Measurements from ENCODE around the gene NXN. TPM values are rescaled to one million over a fixed set of nuclear protein-coding genes. Genes with fewer than 3 reads are reported as not detected.

NXN gene
- polyA plus RNA-seq, 1 of the 3 experiments (the other 2 are of a cell fraction): 23.9 TPM

DNA sequence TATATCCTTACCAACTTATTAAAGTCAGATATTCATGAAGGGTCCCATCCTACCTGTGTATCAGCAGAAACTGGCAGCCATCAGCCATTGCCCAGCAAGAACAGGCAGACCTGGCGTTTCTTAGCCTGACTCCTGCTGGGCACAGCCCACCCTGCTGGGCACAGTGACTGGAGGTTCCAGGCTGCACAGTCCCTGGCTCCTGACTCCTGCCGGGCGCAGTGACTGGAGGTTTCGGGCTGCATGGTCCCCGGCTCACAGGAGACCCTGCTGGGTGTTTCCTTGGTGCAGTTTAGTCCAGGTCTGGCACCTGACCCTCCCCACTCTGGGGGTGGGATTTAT lies 24.0 kb upstream of the NXN start:
- TF ChIP-seq RXRA (IDR thresholded peaks at IDR 0.05; ENCODE audit: borderline replicate concordance, low read depth): no peak
- TF ChIP-seq TEAD4 (IDR thresholded peaks at IDR 0.05; ENCODE audit: borderline replicate concordance, insufficient read depth): no peak
- no peak for TF ChIP-seq FOSL2 (IDR thresholded peaks at IDR 0.05; ENCODE audit: borderline replicate concordance, low read depth)
- TF ChIP-seq MEF2A (IDR thresholded peaks at IDR 0.05; ENCODE audit: borderline replicate concordance, low read depth): no peak
- no peak for TF ChIP-seq CHD2 (IDR thresholded peaks at IDR 0.05; ENCODE audit: low read length, partially characterized antibody)
- no peak for TF ChIP-seq SMC3 (IDR thresholded peaks at IDR 0.05; ENCODE audit: low read depth, low read length)
- no peak for TF ChIP-seq GABPA (IDR thresholded peaks at IDR 0.05; ENCODE audit: low read depth)
- TF ChIP-seq EZH2phosphoT487 (IDR thresholded peaks at IDR 0.05; ENCODE audit: borderline replicate concordance, low read depth): no peak
- TF ChIP-seq MXI1 (IDR thresholded peaks at IDR 0.05; ENCODE audit: low read depth, low read length): no peak
- TF ChIP-seq, protein P1, sequence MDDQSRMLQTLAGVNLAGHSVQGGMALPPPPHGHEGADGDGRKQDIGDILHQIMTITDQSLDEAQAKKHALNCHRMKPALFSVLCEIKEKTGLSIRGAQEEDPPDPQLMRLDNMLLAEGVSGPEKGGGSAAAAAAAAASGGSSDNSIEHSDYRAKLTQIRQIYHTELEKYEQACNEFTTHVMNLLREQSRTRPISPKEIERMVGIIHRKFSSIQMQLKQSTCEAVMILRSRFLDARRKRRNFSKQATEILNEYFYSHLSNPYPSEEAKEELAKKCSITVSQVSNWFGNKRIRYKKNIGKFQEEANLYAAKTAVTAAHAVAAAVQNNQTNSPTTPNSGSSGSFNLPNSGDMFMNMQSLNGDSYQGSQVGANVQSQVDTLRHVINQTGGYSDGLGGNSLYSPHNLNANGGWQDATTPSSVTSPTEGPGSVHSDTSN (IDR thresholded peaks at IDR 0.05): no peak
- TF ChIP-seq TAF1 (IDR thresholded peaks at IDR 0.05; ENCODE audit: borderline replicate concordance, low read depth, low read length): no peak
- TF ChIP-seq RAD21 (IDR thresholded peaks at IDR 0.05; ENCODE audit: low read length): no peak
- TF ChIP-seq RFX5 (IDR thresholded peaks at IDR 0.05; ENCODE audit: low read length): no peak
- no peak for TF ChIP-seq NRF1 (IDR thresholded peaks at IDR 0.05; ENCODE audit: low read depth, low read length)
- no peak for TF ChIP-seq POLR2AphosphoS5 (IDR thresholded peaks at IDR 0.05; ENCODE audit: low read depth, low read length)
- TF ChIP-seq FOXJ3 (CRISPR knock-in tag; IDR thresholded peaks at IDR 0.05): no peak
- TF ChIP-seq EP300 (IDR thresholded peaks at IDR 0.05; ENCODE audit: borderline replicate concordance in 1 of 2, low read depth in 1 of 2, low read length in 1 of 2): no peak
- no peak for TF ChIP-seq TCF12 (IDR thresholded peaks at IDR 0.05)
- H3K9ac ChIP-seq: no peak overlapping the region
- POLR2A ChIA-PET: no interaction called here
- peaks cover 49% of the 10 kb centered on the region for H3F3A ChIP-seq (replicated peaks; ENCODE audit: insufficient read depth)
- H3K4me3 ChIP-seq (ENCODE audit: low read depth in 2 of 2, low read length in 1 of 2): no peak overlapping the region
- peak overlapping the region; percentile 58; the same call in 1 of the 2 replicates for H3K4me2 ChIP-seq
- H3K79me2 ChIP-seq (ENCODE audit: insufficient read depth): peaks cover 8% of the 10 kb centered on the region
- no peak overlapping the region for H2AFZ ChIP-seq (ENCODE audit: low read depth)
- H3K9me3 ChIP-seq: no peaks in the 10 kb centered on the region
- no peaks in the 10 kb centered on the region for H3K27me3 ChIP-seq (ENCODE audit: insufficient read depth)
- H3K4me1 ChIP-seq (ENCODE audit: control insufficient read depth in 1 of 2, insufficient read depth in 2 of 2, low read depth in 1 of 2, low read length in 1 of 2): peaks cover 13 to 43% of the 10 kb centered on the region in 2 experiments; a peak in 3 of 4 replicates
- H3K36me3 ChIP-seq (replicated peaks in 1 of 2; ENCODE audit: control insufficient read depth in 1 of 2, insufficient read depth in 2 of 2, low read length in 1 of 2): peaks cover 43 to 65% of the 10 kb centered on the region in 2 experiments
- DNase-seq: no peak
- peak overlapping the region in 1 of 2 experiments; percentile 84; a peak in 2 of 4 replicates for H3K27ac ChIP-seq (ENCODE audit: low read depth in 2 of 2, low read length in 1 of 2)
- no peaks in the 10 kb centered on the region for H3K9me2 ChIP-seq
- H4K20me1 ChIP-seq (ENCODE audit: insufficient read depth): peaks cover 68% of the 10 kb centered on the region
- CTCF ChIA-PET: interaction anchor here (0.6 to 4.5 kb wide), 3 partner anchors 8 to 52 kb away, joined by 3 to 30 read pairs (median 3); no protein-coding TSS in a partner anchor
- WGBS (ENCODE audit: low lambda C conversion rate): 96% methylated on average over 4 of the region's 5 CpGs
